PC-9 (cell line): ENCODE measurements around the gene TEX51.

Experiments
- CTCF ChIP-seq: fragments of 200-600 bp; sonication (generic); conservative IDR thresholded peaks from 2 replicates; pipeline ENCODE4 v1.6.1; 2017; ENCODE audit warnings: mixed run types, antibody characterized with exemption, mild to moderate bottlenecking, moderate library complexity
- EZH2 ChIP-seq: fragments of 200-600 bp; sonication (generic); IDR thresholded peaks from 2 replicates; pipeline ENCODE4 v1.8.0; 2017; ENCODE audit warnings: antibody characterized with exemption, low read depth

DNA sequence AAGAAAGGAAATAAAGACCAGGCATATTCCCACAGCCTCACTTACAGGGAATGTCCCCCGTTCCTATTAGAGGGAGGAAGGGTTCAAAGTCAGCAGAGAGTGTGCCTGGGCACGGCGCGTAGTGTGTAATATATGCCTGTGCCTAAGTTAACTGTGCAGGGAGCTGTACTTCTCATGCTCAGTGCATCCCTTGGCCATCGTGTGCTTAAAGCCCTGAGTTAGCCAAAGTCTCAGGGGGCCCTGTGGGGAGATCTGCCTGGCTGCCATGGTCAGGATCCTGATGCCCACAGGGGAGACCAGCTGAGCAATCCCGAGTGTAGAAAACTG lies 48.4 kb downstream of the TEX51 start:
- no peak for TF ChIP-seq CTCF
- TF ChIP-seq EZH2, result no peak
